HepG2 (cell line): Measurements from ENCODE around the gene COCH. TPM values are rescaled to one million over a fixed set of nuclear protein-coding genes. Genes with fewer than 3 reads are reported as not detected.
A peak's percentile ranks its signal among the peaks of the same experiment; 100 is the strongest.

Experiments
- ARNT ChIP-seq: fragments of 450-650 bp; IDR thresholded peaks from 2 replicates; pipeline ENCODE4 v1.6.1; 2017
- HOXA7 ChIP-seq: sonication (generic); formaldehyde crosslinking; IDR thresholded peaks from 2 replicates; pipeline ENCODE4 v1.8.1; 2022; ENCODE audit warnings: mild to moderate bottlenecking, missing genetic modification reagents, moderate library complexity
- POLR2G ChIP-seq: fragments of 200-400 bp; formaldehyde crosslinking; IDR thresholded peaks from 2 replicates; pipeline ENCODE4 v1.6.1; 2018; ENCODE audit warnings: mild to moderate bottlenecking, low read depth, low read length, moderate library complexity
- SP4 ChIP-seq: sonication (generic); formaldehyde crosslinking; IDR thresholded peaks from 2 replicates; pipeline ENCODE4 v1.8.1; 2023; ENCODE audit warnings: mild to moderate bottlenecking, missing genetic modification reagents
- SYNCRIP ChIP-seq: fragments of 200-400 bp; formaldehyde crosslinking; IDR thresholded peaks from 2 replicates; pipeline ENCODE4 v1.6.1; 2018; ENCODE audit warnings: mild to moderate bottlenecking, low read depth, low read length; ENCODE audit not compliant: insufficient read depth
- TCF12 ChIP-seq, 2 experiments: fragments of 450-650 bp in 1 of 2; sonication (generic) in 1 of 2; formaldehyde crosslinking in 1 of 2; IDR thresholded peaks; 2 replicates each; pipeline versions ENCODE4 v1.6.1 to v1.8.0; 2017 to 2022; ENCODE audit warnings: antibody characterized with exemption in 1 of 2, mild to moderate bottlenecking in 1 of 2, missing genetic modification reagents in 1 of 2, moderate library complexity in 1 of 2
- TP53 ChIP-seq: sonication (generic); formaldehyde crosslinking; conservative IDR thresholded peaks from 2 replicates; pipeline ENCODE4 v1.4.0; 2020; ENCODE audit warnings: missing genetic modification reagents
- ZNF354B ChIP-seq: sonication (generic); formaldehyde crosslinking; IDR thresholded peaks from 2 replicates; pipeline ENCODE4 v1.8.0; 2022; ENCODE audit warnings: mild to moderate bottlenecking, missing genetic modification reagents
- ZNF432 ChIP-seq: sonication (generic); formaldehyde crosslinking; IDR thresholded peaks from 2 replicates; pipeline ENCODE4 v1.5.0; 2020; ENCODE audit warnings: missing genetic modification reagents, mild to moderate bottlenecking, borderline replicate concordance
- ZNF451 ChIP-seq: sonication (generic); formaldehyde crosslinking; IDR thresholded peaks from 2 replicates; pipeline ENCODE4 v1.5.0; 2020; ENCODE audit warnings: mild to moderate bottlenecking, missing genetic modification reagents
- ZNF546 ChIP-seq: sonication (generic); formaldehyde crosslinking; conservative IDR thresholded peaks from 2 replicates; pipeline ENCODE4 v1.8.1; 2023; ENCODE audit warnings: mild to moderate bottlenecking, missing genetic modification reagents
- ZNF570 ChIP-seq: sonication (generic); formaldehyde crosslinking; IDR thresholded peaks from 2 replicates; pipeline ENCODE4 v1.4.0; 2020; ENCODE audit warnings: mild to moderate bottlenecking, missing genetic modification reagents, borderline replicate concordance
- ZNF772 ChIP-seq: sonication (generic); formaldehyde crosslinking; IDR thresholded peaks from 2 replicates; pipeline ENCODE4 v1.5.0; 2020; ENCODE audit warnings: mild to moderate bottlenecking, missing genetic modification reagents
- polyA plus RNA-seq, 8 experiments: library from polyadenylated mRNA; depleted of rRNA in 3 of 8; stranded (reverse) in 7 of 8; unstranded in 1 of 8; fragments of >200 nt; fragmentation: Illumina TruSeq in 4 of 8; extraction: Trizol in 4 of 8; gene quantifications; 2 replicates each; pipeline versions ENCODE4 v1.2.1 to v1.2.3, GENCODE V29; 2011 to 2016; ENCODE audit warnings: low read depth in 4 of 8, missing spikeins in 1 of 8, mixed read lengths in 1 of 8; ENCODE audit not compliant: insufficient read depth in 1 of 8
- total RNA-seq, 5 experiments: library from RNA; depleted of rRNA; stranded (reverse); fragments of >200 nt; fragmentation: Illumina TruSeq; extraction: Trizol; gene quantifications; 2 replicates each; pipeline ENCODE4 v1.2.3, GENCODE V29; 2016; ENCODE audit warnings: low read depth in 1 of 5
- TF ChIP-seq, protein P1 (sequence below): sonication (generic); formaldehyde crosslinking; IDR thresholded peaks from 2 replicates; pipeline ENCODE4 v1.4.0; 2020; ENCODE audit warnings: missing genetic modification reagents
- TF ChIP-seq, protein P2 (sequence below): sonication (generic); formaldehyde crosslinking; IDR thresholded peaks from 2 replicates; pipeline ENCODE4 v1.5.0; 2020; ENCODE audit warnings: mild to moderate bottlenecking, missing genetic modification reagents
- TF ChIP-seq, protein P3 (sequence below): sonication (generic); formaldehyde crosslinking; conservative IDR thresholded peaks from 2 replicates; pipeline ENCODE4 v1.4.0; 2020; ENCODE audit warnings: mild to moderate bottlenecking, missing genetic modification reagents, moderate library complexity

The COCH gene
- total and polyA plus RNA-seq, 2 of the 13 experiments (the other 11 are each of a cell fraction or from before 2014, with no cell fraction given), result 78.2 to 79.3 TPM

DNA sequence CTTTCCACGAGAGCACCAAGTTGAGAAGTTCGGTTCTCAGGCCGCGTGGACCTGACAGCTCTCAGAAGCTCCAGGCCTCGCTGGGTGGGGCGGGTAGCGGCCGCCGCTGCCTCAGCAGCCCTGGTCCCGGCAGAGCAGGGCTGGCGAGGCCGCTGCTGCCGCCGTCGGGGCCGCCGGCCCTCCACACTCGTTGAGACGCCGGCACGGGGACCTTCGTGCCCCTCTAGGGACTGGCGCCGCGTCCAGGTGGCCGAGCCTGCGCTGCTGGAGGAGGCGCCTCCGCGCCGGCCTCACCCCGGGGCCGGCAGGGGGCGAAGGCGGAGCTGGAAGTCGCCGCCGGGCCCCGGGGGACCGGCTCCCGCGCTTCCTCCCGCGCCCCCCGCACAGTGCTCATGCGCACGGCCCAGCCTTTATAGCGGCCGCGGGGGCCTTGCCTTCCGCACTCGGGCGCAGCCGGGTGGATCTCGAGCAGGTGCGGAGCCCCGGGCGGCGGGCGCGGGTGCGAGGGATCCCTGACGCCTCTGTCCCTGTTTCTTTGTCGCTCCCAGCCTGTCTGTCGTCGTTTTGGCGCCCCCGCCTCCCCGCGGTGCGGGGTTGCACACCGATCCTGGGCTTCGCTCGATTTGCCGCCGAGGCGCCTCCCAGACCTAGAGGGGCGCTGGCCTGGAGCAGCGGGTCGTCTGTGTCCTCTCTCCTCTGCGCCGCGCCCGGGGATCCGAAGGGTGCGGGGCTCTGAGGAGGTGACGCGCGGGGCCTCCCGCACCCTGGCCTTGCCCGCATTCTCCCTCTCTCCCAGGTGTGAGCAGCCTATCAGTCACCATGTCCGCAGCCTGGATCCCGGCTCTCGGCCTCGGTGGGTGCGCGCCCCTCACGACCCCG is at the start of gene COCH (continued):
- TF ChIP-seq, protein P1, sequence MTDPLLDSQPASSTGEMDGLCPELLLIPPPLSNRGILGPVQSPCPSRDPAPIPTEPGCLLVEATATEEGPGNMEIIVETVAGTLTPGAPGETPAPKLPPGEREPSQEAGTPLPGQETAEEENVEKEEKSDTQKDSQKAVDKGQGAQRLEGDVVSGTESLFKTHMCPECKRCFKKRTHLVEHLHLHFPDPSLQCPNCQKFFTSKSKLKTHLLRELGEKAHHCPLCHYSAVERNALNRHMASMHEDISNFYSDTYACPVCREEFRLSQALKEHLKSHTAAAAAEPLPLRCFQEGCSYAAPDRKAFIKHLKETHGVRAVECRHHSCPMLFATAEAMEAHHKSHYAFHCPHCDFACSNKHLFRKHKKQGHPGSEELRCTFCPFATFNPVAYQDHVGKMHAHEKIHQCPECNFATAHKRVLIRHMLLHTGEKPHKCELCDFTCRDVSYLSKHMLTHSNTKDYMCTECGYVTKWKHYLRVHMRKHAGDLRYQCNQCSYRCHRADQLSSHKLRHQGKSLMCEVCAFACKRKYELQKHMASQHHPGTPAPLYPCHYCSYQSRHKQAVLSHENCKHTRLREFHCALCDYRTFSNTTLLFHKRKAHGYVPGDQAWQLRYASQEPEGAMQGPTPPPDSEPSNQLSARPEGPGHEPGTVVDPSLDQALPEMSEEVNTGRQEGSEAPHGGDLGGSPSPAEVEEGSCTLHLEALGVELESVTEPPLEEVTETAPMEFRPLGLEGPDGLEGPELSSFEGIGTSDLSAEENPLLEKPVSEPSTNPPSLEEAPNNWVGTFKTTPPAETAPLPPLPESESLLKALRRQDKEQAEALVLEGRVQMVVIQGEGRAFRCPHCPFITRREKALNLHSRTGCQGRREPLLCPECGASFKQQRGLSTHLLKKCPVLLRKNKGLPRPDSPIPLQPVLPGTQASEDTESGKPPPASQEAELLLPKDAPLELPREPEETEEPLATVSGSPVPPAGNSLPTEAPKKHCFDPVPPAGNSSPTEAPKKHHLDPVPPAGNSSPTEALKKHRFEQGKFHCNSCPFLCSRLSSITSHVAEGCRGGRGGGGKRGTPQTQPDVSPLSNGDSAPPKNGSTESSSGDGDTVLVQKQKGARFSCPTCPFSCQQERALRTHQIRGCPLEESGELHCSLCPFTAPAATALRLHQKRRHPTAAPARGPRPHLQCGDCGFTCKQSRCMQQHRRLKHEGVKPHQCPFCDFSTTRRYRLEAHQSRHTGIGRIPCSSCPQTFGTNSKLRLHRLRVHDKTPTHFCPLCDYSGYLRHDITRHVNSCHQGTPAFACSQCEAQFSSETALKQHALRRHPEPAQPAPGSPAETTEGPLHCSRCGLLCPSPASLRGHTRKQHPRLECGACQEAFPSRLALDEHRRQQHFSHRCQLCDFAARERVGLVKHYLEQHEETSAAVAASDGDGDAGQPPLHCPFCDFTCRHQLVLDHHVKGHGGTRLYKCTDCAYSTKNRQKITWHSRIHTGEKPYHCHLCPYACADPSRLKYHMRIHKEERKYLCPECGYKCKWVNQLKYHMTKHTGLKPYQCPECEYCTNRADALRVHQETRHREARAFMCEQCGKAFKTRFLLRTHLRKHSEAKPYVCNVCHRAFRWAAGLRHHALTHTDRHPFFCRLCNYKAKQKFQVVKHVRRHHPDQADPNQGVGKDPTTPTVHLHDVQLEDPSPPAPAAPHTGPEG (CRISPR knock-in tag), result peak; percentile 94
- TF ChIP-seq POLR2G (peak; percentile 95), ZNF354B (CRISPR knock-in tag) (peak; percentile 96; the same call in 1 of the 2 replicates), HOXA7 (CRISPR knock-in tag) (no peak), ARNT (no peak), SYNCRIP (no peak), ZNF772 (CRISPR knock-in tag) (peak; percentile 64; the same call in 1 of the 2 replicates), TP53 (CRISPR knock-in tag) (peak; percentile 34; the same call in 1 of the 2 replicates), ZNF546 (CRISPR knock-in tag) (peak; percentile 91), SP4 (CRISPR knock-in tag) (peak; percentile 77), TCF12 (IDR thresholded peaks at IDR 0.05) (no peak), TCF12 (CRISPR knock-in tag; IDR thresholded peaks at IDR 0.05) (peak; percentile 95), ZNF570 (CRISPR knock-in tag) (0 out of 2 replicates have a peak, but pooled peaks have one; percentile 15), ZNF451 (CRISPR knock-in tag) (peak; percentile 96), ZNF432 (CRISPR knock-in tag) (peak; percentile 85; the same call in 1 of the 2 replicates)
- TF ChIP-seq, protein P2, sequence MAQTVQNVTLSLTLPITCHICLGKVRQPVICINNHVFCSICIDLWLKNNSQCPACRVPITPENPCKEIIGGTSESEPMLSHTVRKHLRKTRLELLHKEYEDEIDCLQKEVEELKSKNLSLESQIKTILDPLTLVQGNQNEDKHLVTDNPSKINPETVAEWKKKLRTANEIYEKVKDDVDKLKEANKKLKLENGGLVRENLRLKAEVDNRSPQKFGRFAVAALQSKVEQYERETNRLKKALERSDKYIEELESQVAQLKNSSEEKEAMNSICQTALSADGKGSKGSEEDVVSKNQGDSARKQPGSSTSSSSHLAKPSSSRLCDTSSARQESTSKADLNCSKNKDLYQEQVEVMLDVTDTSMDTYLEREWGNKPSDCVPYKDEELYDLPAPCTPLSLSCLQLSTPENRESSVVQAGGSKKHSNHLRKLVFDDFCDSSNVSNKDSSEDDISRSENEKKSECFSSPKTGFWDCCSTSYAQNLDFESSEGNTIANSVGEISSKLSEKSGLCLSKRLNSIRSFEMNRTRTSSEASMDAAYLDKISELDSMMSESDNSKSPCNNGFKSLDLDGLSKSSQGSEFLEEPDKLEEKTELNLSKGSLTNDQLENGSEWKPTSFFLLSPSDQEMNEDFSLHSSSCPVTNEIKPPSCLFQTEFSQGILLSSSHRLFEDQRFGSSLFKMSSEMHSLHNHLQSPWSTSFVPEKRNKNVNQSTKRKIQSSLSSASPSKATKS (CRISPR knock-in tag), result no peak
- TF ChIP-seq, protein P3, sequence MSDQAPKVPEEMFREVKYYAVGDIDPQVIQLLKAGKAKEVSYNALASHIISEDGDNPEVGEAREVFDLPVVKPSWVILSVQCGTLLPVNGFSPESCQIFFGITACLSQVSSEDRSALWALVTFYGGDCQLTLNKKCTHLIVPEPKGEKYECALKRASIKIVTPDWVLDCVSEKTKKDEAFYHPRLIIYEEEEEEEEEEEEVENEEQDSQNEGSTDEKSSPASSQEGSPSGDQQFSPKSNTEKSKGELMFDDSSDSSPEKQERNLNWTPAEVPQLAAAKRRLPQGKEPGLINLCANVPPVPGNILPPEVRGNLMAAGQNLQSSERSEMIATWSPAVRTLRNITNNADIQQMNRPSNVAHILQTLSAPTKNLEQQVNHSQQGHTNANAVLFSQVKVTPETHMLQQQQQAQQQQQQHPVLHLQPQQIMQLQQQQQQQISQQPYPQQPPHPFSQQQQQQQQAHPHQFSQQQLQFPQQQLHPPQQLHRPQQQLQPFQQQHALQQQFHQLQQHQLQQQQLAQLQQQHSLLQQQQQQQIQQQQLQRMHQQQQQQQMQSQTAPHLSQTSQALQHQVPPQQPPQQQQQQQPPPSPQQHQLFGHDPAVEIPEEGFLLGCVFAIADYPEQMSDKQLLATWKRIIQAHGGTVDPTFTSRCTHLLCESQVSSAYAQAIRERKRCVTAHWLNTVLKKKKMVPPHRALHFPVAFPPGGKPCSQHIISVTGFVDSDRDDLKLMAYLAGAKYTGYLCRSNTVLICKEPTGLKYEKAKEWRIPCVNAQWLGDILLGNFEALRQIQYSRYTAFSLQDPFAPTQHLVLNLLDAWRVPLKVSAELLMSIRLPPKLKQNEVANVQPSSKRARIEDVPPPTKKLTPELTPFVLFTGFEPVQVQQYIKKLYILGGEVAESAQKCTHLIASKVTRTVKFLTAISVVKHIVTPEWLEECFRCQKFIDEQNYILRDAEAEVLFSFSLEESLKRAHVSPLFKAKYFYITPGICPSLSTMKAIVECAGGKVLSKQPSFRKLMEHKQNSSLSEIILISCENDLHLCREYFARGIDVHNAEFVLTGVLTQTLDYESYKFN (CRISPR knock-in tag), result peak; percentile 34
